ENCODE measurements around the gene TCF4.

DNA sequence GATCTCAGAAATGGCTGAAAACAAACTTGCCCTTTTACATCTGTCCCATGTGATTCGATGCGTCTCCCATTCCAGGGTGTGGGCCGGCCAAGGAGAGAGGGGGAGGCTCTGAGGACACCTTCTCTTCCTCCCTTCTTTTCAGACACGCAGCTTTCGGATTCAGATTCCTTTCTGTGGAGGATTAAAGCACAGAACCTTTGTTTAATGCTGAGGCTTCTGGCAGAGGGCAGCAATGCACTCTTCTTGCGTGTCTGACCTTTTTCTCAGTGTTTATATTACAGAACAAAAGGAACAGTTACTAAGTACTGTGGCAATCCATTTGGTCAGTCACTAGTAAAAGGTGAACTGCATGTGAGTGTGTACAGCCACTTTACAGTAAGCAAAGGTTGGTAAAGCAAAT lies 359.8 kb downstream of the TCF4 start:
- TF ChIP-seq, protein P1, sequence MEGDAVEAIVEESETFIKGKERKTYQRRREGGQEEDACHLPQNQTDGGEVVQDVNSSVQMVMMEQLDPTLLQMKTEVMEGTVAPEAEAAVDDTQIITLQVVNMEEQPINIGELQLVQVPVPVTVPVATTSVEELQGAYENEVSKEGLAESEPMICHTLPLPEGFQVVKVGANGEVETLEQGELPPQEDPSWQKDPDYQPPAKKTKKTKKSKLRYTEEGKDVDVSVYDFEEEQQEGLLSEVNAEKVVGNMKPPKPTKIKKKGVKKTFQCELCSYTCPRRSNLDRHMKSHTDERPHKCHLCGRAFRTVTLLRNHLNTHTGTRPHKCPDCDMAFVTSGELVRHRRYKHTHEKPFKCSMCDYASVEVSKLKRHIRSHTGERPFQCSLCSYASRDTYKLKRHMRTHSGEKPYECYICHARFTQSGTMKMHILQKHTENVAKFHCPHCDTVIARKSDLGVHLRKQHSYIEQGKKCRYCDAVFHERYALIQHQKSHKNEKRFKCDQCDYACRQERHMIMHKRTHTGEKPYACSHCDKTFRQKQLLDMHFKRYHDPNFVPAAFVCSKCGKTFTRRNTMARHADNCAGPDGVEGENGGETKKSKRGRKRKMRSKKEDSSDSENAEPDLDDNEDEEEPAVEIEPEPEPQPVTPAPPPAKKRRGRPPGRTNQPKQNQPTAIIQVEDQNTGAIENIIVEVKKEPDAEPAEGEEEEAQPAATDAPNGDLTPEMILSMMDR (IDR thresholded peaks at IDR 0.05; ENCODE audit: low read depth, low read length, poor library complexity, severe bottlenecking), result no peak
- TF ChIP-seq EZH2phosphoT487 (IDR thresholded peaks at IDR 0.05; ENCODE audit: borderline replicate concordance, low read length), result no peak

Data from DOHH2 (cell line).